ENCODE data around the gene AK1.

The AK1 gene

GRCh38 chr9:127867356-127868277 lies 9.9 kb downstream of the AK1 start:
- DNase-seq (ENCODE audit: low read depth), result no peak

- DNase-seq (ENCODE audit: low read depth), result no peak
Observed at GRCh38 chr9:127866535-127866934, 10.9 kb downstream of the AK1 start.

DNA sequence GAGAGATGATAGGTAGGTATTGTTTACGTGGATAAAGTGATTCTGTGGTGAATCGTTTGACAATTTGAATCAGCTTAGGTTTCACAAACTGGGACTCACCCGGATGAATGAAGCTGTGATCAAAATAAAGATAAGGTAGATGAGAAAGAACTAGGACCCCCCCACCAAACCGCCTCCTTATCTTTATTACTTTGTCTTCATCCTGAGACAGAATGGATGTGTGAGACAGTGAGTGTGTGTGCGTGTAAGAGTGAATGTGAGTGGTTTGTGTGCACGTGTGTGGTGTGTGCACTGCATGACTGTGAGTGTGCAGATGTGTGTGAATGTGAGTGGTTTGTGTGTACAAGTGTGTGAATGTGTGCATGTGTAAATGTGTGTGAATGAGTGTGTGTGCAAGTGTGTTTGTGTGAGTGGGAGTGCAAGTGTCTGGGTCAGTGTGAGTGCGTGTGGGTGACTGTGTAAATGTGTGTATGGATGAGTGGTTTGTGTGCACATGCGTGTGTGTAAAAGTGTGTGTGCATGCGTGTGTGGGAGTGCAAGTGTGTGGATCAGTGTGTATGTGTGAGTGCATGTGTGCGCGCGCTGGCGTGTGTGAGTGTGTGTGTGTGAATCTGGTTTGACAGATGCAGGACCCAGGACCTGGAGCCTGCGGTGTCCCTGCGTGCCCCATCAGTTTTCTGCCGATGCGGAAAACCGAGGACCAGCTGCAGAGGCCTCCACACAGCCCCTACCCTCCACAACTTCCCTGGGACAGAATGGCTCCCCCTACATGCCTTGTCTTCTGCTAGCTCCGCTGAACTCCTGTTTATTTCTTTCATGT lies 11.6 kb downstream of the AK1 start:
- DNase-seq (ENCODE audit: low read depth), result no peak

DNA sequence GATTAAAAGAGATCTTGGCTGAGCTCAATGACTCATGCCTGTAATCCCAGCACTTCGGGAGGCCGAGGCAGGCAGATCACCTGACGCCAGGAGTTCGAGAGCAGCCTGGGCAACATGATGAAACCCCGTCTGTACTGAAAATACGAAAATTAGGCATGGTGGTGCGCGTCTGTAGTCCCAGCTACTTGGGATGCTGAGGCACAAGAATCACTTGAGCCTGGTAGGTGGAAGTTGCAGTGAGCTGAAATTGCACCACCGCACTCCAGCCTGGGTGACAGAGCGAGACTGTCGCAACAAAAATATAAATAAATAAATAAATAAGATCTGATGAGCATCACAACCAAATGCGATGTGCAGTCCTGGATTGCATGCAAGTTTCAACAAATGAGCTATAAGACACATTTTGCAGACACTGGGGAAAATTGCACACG lies 14.3 kb downstream of the AK1 start:
- no peak for DNase-seq (ENCODE audit: low read depth)

- peak; percentile 24 for DNase-seq (ENCODE audit: low read depth)
Observed at GRCh38 chr9:127862075-127863011, 15.1 kb downstream of the AK1 start.

- DNase-seq (ENCODE audit: low read depth), result no peak
Observed at GRCh38 chr9:127860779-127861178, 16.7 kb downstream of the AK1 start.

GRCh38 chr9:127860260-127860659 lies 17.2 kb downstream of the AK1 start:
- DNase-seq (ENCODE audit: low read depth), result no peak

DNA sequence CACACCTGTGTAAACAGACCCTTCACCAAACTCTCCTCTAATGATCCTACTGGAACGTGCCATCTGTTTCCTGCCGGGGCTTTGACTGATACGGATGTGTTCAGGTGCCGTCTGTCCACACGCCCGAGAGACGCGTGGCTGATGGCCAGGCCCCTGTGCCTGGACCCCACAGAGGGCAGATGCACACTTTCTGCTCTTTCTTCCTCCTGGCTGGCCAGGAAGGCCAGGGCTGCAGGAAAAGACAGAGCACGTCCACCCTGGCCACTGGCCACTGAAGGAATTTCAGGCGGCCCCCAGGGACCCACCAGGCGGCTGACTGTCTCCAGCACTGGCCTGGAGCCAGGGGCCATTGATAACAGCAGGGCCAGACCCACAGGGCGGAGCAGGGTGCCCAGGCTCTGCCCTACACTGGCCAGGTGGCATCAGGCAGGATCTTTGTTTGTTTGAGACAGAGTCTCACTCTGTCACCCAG lies 19.4 kb downstream of the AK1 start:
- DNase-seq (ENCODE audit: low read depth), result no peak

DNA sequence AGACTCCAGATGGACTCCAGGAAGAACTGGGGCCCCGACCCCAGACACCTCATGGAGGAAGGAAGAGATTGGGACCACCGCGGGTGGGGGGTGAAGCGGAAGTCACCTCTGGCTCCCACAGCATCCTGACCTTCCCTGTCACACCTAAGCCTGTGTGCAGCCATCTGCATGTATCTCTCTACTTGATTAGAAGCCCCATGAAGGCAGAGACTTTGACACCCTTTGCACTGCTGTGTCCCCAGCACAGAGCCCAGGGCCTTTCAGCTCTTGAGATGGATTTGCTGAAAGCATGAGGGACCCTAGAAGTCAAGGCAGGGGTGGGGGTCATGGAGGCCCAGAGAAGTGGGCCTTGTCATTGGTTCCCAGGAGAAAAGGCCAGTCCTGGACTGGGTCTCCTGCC lies 20.2 kb downstream of the AK1 start:
- no peak for DNase-seq (ENCODE audit: low read depth)

DNA sequence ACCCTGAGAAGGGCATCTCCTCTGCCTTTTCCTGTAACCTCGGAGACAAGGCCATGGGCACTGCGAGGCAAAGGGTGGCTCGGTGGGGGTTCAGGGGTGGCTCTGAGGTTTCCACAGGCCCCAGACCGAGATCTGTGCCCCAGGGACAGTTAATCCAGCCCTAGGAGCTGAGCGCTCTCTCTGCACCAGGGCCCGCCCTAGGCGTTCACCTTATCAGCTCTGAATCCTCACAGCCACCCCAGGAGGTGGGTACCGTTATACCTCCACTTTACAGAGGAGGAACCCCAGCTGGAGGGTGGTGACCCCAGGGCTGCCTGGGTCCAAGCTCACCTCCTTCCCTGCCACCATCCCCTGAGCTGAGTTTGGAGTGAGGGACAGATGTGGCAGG lies 20.8 kb downstream of the AK1 start:
- DNase-seq (ENCODE audit: low read depth), result no peak

DNA sequence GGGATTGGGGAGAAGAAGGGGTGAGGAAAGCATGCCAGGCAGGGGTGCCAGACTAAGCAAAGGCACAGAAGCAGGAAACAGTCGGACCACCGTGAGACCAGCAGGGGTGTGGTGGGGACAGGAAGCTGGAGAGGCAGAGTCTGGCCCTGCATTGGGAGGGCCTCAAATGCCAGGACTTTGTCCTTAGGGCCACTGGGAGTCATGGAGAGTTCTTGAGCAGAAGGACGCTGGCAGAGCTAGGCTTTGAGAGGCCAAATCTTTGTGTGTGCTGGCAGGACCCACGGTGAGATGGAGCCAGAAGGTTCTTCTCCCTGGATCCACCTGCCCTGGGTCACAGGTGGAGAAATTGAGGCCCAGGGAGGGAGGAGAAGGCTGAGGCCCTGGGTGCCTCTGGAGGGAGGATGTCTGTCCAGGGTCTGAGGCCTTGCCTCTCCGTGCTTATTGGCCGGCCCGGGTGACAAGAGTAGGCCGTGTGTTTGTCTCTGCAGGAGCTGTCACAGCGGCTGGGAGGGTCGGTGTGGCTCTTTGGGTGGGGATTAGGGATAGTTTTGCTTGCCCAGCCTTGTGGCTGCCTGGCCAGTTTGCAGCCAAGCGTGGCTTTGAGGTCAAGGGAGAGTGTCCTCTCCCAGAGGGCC lies 21.3 kb downstream of the AK1 start:
- no peak for DNase-seq (ENCODE audit: low read depth)

DNA sequence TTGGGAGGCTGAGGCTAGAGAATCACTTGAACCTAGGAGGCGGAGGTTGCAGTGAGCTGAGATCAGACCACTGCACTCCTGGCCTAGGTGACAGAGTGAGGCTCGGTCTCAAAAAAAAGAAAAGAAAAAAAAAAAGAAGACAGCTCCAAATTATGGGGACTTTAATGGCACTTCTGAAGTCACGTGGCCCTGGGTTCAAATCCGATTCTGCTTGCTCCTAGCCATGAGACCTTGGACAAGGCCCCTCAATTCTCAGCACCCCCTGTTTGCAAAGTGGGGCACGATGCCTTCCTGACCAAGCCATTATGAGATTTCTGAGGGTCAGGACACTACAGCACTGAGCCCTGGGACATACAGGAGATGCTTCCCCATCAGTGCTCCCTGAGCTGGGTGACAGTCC lies 22.0 kb downstream of the AK1 start:
- no peak for DNase-seq (ENCODE audit: low read depth)

DNA sequence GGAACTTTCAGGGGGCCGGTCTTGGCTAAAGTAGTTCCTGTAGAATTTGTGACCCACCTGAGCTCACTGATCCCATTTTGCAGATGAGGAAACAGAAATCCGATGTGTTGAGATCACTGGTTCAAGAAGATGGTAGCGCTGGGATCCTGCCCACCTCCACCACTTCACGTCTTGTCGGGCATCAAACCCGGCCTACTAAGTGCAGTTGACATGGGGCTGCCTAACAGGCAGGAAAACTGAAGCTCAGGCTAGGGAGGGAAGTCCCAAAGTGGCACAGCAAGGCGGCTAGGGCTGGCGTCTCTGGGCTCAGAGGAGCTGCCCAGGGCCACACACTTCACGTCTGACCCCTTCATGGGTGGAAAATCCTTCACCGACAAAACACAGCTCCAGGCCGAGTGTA lies 22.5 kb downstream of the AK1 start:
- no peak for DNase-seq (ENCODE audit: low read depth)

DNA sequence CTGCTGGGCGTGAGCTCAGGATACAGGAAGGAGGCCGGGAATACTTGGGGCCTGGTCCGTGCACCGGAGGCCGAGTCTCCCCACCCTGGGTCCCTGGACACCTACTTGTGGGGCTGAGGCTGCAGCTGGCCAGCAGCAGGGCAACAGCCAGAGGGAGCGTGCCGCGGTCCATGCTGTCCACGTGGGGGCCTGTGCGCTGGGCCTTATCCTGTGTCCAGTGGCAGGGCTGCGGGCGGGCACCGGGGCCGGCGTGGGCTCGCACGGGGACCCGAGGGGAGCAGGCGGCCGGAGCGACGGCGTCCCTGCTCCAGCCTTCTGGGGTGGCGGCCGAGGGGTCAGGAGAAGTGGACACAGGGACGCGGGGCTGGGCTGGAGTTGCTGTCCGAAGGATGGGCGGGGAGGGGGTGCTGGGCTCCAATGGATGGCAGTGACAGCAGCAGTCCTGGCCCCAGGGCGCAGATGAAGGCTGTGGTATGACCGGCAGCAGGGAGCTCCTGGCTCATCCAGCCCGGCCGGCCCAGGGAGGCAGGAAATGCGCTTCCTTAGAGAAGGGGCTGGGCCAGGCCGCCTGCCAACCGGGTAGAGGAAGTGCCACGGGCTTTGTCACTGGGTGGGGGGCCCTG lies 23.2 kb downstream of the AK1 start, which contains the start of gene ENG:
Gene ENG, minus strand, starts transcription at position 475 of the 623 bp plus-strand sequence. Its CDS starts 303 bp downstream, at position 172.
- DNase-seq (ENCODE audit: low read depth), result no peak

DNA sequence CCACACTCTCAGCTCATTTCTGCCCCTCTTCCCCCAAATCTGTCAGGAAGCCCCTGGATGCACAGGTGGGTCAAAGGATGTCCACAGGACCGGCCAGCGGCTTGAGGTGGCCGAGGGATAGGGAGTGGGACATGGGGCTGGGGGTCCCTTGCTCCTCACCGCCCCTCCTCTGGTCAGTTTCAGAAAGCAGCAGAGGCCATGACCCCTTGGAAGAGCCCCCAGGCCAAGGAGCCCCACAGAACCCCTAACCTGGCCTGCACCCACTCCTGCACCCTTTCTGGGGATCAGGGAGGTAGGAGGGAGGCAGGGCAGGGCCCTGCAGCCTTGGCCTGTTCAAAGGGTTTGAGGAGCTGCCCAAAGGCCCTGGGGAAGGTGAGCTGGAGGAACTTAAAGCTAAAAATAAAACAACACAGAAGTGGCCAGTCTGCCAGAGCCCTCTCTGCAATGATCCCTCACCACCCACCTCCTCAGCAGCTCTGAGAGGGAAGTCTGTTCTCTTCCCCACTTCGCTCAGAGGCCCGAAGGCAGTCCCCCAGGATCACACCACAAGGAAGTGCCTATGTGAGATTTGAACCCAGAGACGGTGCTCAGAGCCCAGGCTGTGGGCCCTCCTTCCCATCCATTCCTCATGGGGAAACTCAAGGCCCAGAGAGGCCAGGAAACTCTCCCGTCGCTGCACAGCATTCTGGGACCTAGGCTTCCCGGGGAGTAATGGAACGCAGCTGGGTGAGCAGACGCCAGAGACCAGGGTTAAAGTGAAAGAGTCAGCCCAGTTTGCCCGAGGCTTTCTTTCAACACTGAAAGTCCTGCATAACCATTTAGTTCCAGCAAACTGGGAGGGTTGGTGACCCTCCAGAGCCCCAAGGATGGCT lies 23.9 kb downstream of the AK1 start:
- DNase-seq (ENCODE audit: low read depth), result no peak

DNA sequence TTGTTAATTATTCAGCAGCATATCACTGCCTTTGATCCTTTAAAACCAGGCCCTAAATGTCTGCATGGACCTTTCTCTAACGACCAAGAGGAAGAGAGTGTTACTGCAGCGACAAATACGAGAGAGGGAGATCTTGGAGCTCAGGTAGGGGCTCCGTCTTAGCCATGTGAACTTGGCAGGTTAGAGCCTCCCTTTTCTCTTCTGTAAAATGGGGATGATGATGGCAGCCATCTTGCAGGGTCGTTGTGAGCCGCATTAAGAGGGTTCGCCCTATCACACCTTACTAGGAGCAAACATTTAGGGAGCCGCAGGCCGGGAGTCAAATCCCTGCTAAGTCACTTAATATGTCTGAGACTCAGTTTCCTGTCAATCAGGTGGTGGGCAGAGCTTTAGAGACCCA lies 24.6 kb downstream of the AK1 start:
- DNase-seq (ENCODE audit: low read depth), result no peak

DNA sequence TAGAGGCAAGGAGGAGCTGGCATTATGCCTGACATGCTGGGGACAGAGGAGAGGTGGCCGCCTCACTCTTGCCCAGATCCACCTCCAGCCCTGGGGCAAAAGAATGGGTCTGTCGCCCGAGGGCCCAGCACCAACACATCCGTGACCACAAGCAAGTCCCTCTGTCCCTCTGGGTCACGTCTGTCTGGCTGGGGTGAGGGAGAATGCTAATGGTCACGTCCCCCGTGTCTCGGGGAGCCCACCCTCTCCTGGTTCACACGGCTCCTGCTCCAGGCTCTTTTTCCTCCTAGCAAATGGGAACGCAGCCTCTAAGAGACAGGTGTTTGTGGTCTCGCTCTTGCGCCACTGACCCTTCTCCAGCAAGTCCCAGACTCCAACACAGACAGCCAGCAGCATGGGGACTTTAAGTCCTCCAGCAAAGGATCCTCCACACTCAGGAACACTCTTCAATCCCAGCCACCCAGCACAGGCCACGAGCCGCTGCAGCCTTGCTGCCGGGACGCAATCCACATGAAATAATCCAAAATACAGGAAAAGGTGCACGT lies 27.1 kb downstream of the AK1 start:
- no peak for DNase-seq (ENCODE audit: low read depth)

DNA sequence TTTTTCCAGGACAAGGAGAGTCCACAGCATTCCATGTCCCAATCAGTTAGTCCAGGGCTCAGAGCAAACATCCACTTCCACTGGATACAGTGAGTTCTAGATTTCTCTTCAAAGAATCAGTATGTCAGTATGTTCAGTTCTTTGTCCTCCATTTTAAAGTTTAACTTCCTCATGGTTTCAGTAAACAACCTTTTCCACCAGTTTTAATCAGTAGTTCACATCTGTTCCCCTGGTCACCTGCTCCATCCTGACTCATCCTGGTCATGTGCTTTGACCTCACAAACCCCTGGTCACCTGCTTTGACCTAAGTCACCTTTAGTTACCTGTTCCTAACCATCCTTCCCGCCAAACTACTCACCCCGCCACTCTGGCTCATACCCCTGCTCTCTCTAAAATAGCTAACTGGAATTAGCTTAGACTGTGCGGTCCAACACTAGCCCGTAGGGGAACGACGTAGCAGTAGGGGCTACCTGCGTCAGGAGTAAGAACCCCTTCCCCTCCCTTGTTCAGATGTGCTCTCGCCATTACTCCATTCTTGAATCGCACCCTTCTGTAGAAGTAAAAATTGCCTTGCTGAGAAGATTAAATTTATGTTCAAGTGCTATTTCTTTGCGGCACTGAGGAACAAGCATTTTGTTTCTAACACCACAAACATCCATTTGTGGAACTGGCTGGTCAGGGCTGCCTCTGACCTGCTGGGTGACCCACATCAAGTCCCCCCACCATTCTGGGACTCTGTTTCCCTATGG lies 28.5 kb downstream of the AK1 start:
- DNase-seq (ENCODE audit: low read depth), result no peak

Data from activated gamma-delta T cell treated with anti-CD3 and anti-CD28 coated beads, Interleukin-2, amount 50 U/mL, for 16 hours (primary cell).